Measurements from ENCODE around the gene SPECC1L. TPM values are rescaled to one million over a fixed set of nuclear protein-coding genes. Genes with fewer than 3 reads are reported as not detected.

The SPECC1L gene
- total and polyA plus RNA-seq, 10 of the 15 experiments (the other 5 are each of a cell fraction or from before 2014, with no cell fraction given), result 1.9 to 40.6 (median 19.1) TPM

- TF ChIP-seq, protein P1, sequence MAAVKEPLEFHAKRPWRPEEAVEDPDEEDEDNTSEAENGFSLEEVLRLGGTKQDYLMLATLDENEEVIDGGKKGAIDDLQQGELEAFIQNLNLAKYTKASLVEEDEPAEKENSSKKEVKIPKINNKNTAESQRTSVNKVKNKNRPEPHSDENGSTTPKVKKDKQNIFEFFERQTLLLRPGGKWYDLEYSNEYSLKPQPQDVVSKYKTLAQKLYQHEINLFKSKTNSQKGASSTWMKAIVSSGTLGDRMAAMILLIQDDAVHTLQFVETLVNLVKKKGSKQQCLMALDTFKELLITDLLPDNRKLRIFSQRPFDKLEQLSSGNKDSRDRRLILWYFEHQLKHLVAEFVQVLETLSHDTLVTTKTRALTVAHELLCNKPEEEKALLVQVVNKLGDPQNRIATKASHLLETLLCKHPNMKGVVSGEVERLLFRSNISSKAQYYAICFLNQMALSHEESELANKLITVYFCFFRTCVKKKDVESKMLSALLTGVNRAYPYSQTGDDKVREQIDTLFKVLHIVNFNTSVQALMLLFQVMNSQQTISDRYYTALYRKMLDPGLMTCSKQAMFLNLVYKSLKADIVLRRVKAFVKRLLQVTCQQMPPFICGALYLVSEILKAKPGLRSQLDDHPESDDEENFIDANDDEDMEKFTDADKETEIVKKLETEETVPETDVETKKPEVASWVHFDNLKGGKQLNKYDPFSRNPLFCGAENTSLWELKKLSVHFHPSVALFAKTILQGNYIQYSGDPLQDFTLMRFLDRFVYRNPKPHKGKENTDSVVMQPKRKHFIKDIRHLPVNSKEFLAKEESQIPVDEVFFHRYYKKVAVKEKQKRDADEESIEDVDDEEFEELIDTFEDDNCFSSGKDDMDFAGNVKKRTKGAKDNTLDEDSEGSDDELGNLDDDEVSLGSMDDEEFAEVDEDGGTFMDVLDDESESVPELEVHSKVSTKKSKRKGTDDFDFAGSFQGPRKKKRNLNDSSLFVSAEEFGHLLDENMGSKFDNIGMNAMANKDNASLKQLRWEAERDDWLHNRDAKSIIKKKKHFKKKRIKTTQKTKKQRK (IDR thresholded peaks at IDR 0.05; ENCODE audit: low read depth, low read length), result no peak
- TF ChIP-seq FOXK2 (IDR thresholded peaks at IDR 0.05), result no peak
- no peak for TF ChIP-seq BACH1 (IDR thresholded peaks at IDR 0.05; ENCODE audit: borderline replicate concordance)
- no peak for TF ChIP-seq LARP7 (IDR thresholded peaks at IDR 0.05)
- TF ChIP-seq ESRRA (IDR thresholded peaks at IDR 0.05; ENCODE audit: low read length), result no peak
- no peak for TF ChIP-seq HDAC2 (IDR thresholded peaks at IDR 0.05)
- no peak for TF ChIP-seq HDAC6 (IDR thresholded peaks at IDR 0.05; ENCODE audit: unreplicated experiment)
- no peak for TF ChIP-seq RAD21 (IDR thresholded peaks at IDR 0.05; ENCODE audit: insufficient read depth, low read depth, low read length)
These were observed 164.7 kb downstream of the SPECC1L start (continued) for GRCh38 chr22:24435323-24435645.

- POLR2A ChIA-PET, result interaction anchor here (0.5 to 3.6 kb wide), 10 partner anchors 9 to 79 kb away, joined by 3 to 48 read pairs (median 9); partner anchors contain the start of gene ADORA2A
- SMC1A ChIA-PET (ENCODE audit: uncharacterized antibody, unreplicated experiment), result interaction anchor here (0.9 to 10.4 kb wide), 10 partner anchors 9 to 92 kb away, joined by 3 to 122 read pairs (median 7); partner anchors contain the start of gene ADORA2A
- Histone ChIP-seq H3K79me2 (ENCODE audit: control insufficient read depth, insufficient read depth, low read length) (peaks cover 47% of the 10 kb centered on the region), H3K9me3 (replicated peaks; ENCODE audit: control insufficient read depth, insufficient read depth, low read length) (no peaks in the 10 kb centered on the region), H4K20me1 (ENCODE audit: control insufficient read depth, insufficient read depth) (no peaks in the 10 kb centered on the region), H3K27me3 (replicated peaks in 1 of 2; ENCODE audit: control insufficient read depth in 2 of 2, insufficient read depth in 2 of 2, low read length in 1 of 2) (no peaks in the 10 kb centered on the region), H3K27ac (ENCODE audit: control insufficient read depth, insufficient read depth) (peak overlapping the region; percentile 90), H3K4me2 (ENCODE audit: control insufficient read depth, insufficient read depth) (peak overlapping the region; percentile 84), H3K9ac (ENCODE audit: control insufficient read depth, insufficient read depth, low read length) (peak overlapping the region; percentile 45; the same call in 1 of the 2 replicates), H3K36me3 (ENCODE audit: control insufficient read depth in 2 of 2, insufficient read depth in 2 of 2, low read length in 1 of 2) (peaks cover 1 to 25% of the 10 kb centered on the region in 2 experiments; a peak in 3 of 4 replicates), H3K4me1 (ENCODE audit: control insufficient read depth, insufficient read depth, low read length) (peaks cover 72% of the 10 kb centered on the region), H3K4me3 (no peak overlapping the region), H2AFZ (ENCODE audit: control insufficient read depth, low read depth, low read length) (no peak overlapping the region)
- no peak for FAIRE-seq
- intact Hi-C loops (cut with micrococcal nuclease; ENCODE audit: unreplicated experiment), result loop anchor here (2.0 to 10.0 kb wide), 2 partner anchors 67 to 111 kb away; no protein-coding TSS in a partner anchor
- DNase-seq (ENCODE audit: low read depth, low spot score), result no peak
- in situ Hi-C loops (cut with MboI), result loop anchor here (5.0 kb wide), 1 partner anchor 49 kb away; no protein-coding TSS in a partner anchor
- no TSS peak for BruUV-seq (replicated peaks)
- CTCF ChIA-PET, result interaction anchor here (1.0 to 19.9 kb wide), 13 partner anchors 9 to 280 kb away, joined by 4 to 332 read pairs (median 6); partner anchors contain the start of gene ADORA2A
- WGBS (ENCODE audit: insufficient coverage, insufficient replicate concordance, low lambda C conversion rate, missing lambda C conversion rate), result 96% methylated on average over 13 of the region's 13 CpGs
- RAD21 ChIA-PET (ENCODE audit: unreplicated experiment), result interaction anchor here (1.1 to 8.1 kb wide), 14 partner anchors 9 to 117 kb away, joined by 3 to 111 read pairs (median 6); partner anchors contain the start of gene ADORA2A
- ATAC-seq, result no peak
- TF ChIP-seq, protein P2, sequence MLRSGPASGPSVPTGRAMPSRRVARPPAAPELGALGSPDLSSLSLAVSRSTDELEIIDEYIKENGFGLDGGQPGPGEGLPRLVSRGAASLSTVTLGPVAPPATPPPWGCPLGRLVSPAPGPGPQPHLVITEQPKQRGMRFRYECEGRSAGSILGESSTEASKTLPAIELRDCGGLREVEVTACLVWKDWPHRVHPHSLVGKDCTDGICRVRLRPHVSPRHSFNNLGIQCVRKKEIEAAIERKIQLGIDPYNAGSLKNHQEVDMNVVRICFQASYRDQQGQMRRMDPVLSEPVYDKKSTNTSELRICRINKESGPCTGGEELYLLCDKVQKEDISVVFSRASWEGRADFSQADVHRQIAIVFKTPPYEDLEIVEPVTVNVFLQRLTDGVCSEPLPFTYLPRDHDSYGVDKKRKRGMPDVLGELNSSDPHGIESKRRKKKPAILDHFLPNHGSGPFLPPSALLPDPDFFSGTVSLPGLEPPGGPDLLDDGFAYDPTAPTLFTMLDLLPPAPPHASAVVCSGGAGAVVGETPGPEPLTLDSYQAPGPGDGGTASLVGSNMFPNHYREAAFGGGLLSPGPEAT (IDR thresholded peaks at IDR 0.05; ENCODE audit: low read depth), result no peak
- no peak for TF ChIP-seq LARP7 (IDR thresholded peaks at IDR 0.05)
- TF ChIP-seq SREBF2 (IDR thresholded peaks at IDR 0.05; ENCODE audit: low read length), result no peak
- TF ChIP-seq PKNOX1 (IDR thresholded peaks at IDR 0.05), result no peak
- no peak for TF ChIP-seq ZNF217 (IDR thresholded peaks at IDR 0.05)
- no peak for TF ChIP-seq RBBP5 (conservative IDR thresholded peaks at IDR 0.05)
- no peak for TF ChIP-seq MYC (IDR thresholded peaks at IDR 0.05; ENCODE audit: insufficient read depth, insufficient read length, insufficient replicate concordance, low read length, severe bottlenecking)
- no peak for TF ChIP-seq NR2C1 (IDR thresholded peaks at IDR 0.05)
- no peak for TF ChIP-seq PML (IDR thresholded peaks at IDR 0.05; ENCODE audit: low read length)
- no peak for TF ChIP-seq NFIC (IDR thresholded peaks at IDR 0.05; ENCODE audit: low read depth, low read length)
These were observed 165.3 kb downstream of the SPECC1L start for GRCh38 chr22:24435861-24436371.
